Stromal cell of bone marrow (primary cell): ENCODE measurements around the gene PDGFD.

Experiments
- DNase-seq: peaks from one replicate; pipeline ENCODE4 v3.0.0-alpha.2; 2012; ENCODE audit warnings: low read depth

PDGFD gene

GRCh38 chr11:104145062-104145461, 18.9 kb downstream of the PDGFD start:
- no peak for DNase-seq

GRCh38 chr11:104142698-104143097, 21.2 kb downstream of the PDGFD start:
- DNase-seq = no peak

GRCh38 chr11:104136861-104137260, 27.1 kb downstream of the PDGFD start:
- no peak for DNase-seq

GRCh38 chr11:104134745-104135144, 29.2 kb downstream of the PDGFD start:
- no peak for DNase-seq

GRCh38 chr11:104130161-104130560, 33.8 kb downstream of the PDGFD start:
- no peak for DNase-seq

- DNase-seq = no peak
Measured at GRCh38 chr11:104129145-104129544, 34.8 kb downstream of the PDGFD start.

GRCh38 chr11:104127828-104128227, 36.1 kb downstream of the PDGFD start:
- DNase-seq = peak; percentile 67

GRCh38 chr11:104126464-104126863, 37.5 kb downstream of the PDGFD start:
- no peak for DNase-seq

- DNase-seq = no peak
Measured at GRCh38 chr11:104124979-104125378, 39.0 kb downstream of the PDGFD start.

- DNase-seq = no peak
Measured at GRCh38 chr11:104122836-104123235, 41.1 kb downstream of the PDGFD start.

- DNase-seq = no peak
Measured at GRCh38 chr11:104122011-104122635, 41.8 kb downstream of the PDGFD start.

GRCh38 chr11:104120493-104121137, 43.3 kb downstream of the PDGFD start:
- no peak for DNase-seq

GRCh38 chr11:104118105-104118744, 45.7 kb downstream of the PDGFD start:
- DNase-seq = no peak

- no peak for DNase-seq
Measured at GRCh38 chr11:104113541-104113940, 50.4 kb downstream of the PDGFD start.

- DNase-seq = no peak
Measured at GRCh38 chr11:104106136-104106754, 57.7 kb downstream of the PDGFD start.

- no peak for DNase-seq
Measured at GRCh38 chr11:104105155-104105554, 58.8 kb downstream of the PDGFD start.

- DNase-seq = no peak
Measured at GRCh38 chr11:104104664-104105063, 59.3 kb downstream of the PDGFD start.

GRCh38 chr11:104104201-104104600, 59.7 kb downstream of the PDGFD start:
- DNase-seq = no peak

- no peak for DNase-seq
Measured at GRCh38 chr11:104098555-104098954, 65.4 kb downstream of the PDGFD start.

GRCh38 chr11:104098132-104098531, 65.8 kb downstream of the PDGFD start:
- DNase-seq = no peak

- no peak for DNase-seq
Measured at GRCh38 chr11:104096900-104097299, 67.0 kb downstream of the PDGFD start.

GRCh38 chr11:104095791-104096190, 68.2 kb downstream of the PDGFD start:
- DNase-seq = no peak

GRCh38 chr11:104094576-104094975, 69.4 kb downstream of the PDGFD start:
- DNase-seq = peak; percentile 27
